ENCODE results near the gene ABLIM2. TPM values are rescaled to one million over a fixed set of nuclear protein-coding genes. Genes with fewer than 3 reads are reported as not detected.

ABLIM2 gene
- total and polyA plus RNA-seq, 2 of the 4 experiments (the other 2 are of a cell fraction) = under 0.01 to 0.10 TPM

GRCh38 chr4:8129136-8129535, 29.5 kb downstream of the ABLIM2 start:
- Histone ChIP-seq H3K14ac (replicated peaks; ENCODE audit: low read depth, low read length) (no peak overlapping the region), H2AK9ac (replicated peaks; ENCODE audit: low read depth, low read length, poor library complexity) (no peak overlapping the region), H2BK20ac (ENCODE audit: low read depth, low read length) (no peak overlapping the region), H3K4ac (ENCODE audit: low read depth, low read length) (no peak overlapping the region), H4K8ac (ENCODE audit: low read depth in 2 of 2, low read length in 2 of 2) (no peak overlapping the region), H3K27me3 (ENCODE audit: control insufficient read depth, insufficient read depth, low read length) (peaks cover 65% of the 10 kb centered on the region), H3K9me3 (ENCODE audit: control insufficient read depth, insufficient read depth, low read length) (no peaks in the 10 kb centered on the region), H3K4me3 (ENCODE audit: insufficient read depth, low read depth, low read length) (no peak overlapping the region), H2AK5ac (ENCODE audit: low read depth, low read length) (no peak overlapping the region), H3K9ac (ENCODE audit: low read depth, low read length) (no peak overlapping the region), H4K91ac (ENCODE audit: insufficient read depth, low read depth, low read length) (no peak overlapping the region), H3K27ac (ENCODE audit: insufficient read depth, low read length) (no peak overlapping the region), H3K4me1 (ENCODE audit: control insufficient read depth, insufficient read depth, low read length) (no peaks in the 10 kb centered on the region), H4K20me1 (ENCODE audit: insufficient read depth, low read length) (no peaks in the 10 kb centered on the region), H3K18ac (ENCODE audit: low read depth, low read length) (no peak overlapping the region), H3K23ac (ENCODE audit: low read depth, low read length) (no peak overlapping the region), H4K5ac (ENCODE audit: low read depth, low read length) (no peak overlapping the region), H2BK15ac (ENCODE audit: low read depth, low read length) (no peak overlapping the region), H2BK5ac (ENCODE audit: low read depth, low read length, poor library complexity, severe bottlenecking) (no peak overlapping the region), H3K36me3 (ENCODE audit: control insufficient read depth, insufficient read depth, low read length) (no peaks in the 10 kb centered on the region), H3K9me1 (ENCODE audit: insufficient read depth, low read length) (no peaks in the 10 kb centered on the region; the same call in 1 of the 2 replicates), H2BK120ac (ENCODE audit: low read depth, low read length) (no peak overlapping the region), H2AFZ (replicated peaks; ENCODE audit: low read length, poor library complexity) (no peak overlapping the region), H3K79me1 (ENCODE audit: low read depth in 1 of 2, low read length in 2 of 2) (no peaks in the 10 kb centered on the region), H3K56ac (ENCODE audit: extremely low read depth, insufficient read depth, low read length) (no peak overlapping the region), H3K4me2 (ENCODE audit: low read depth, low read length) (no peak overlapping the region)
- in situ Hi-C loops (cut with MboI; ENCODE audit: low sequenced_read_pairs) (no loop called here), intact Hi-C loops (cut with micrococcal nuclease) (no loop called here), dilution Hi-C loops (cut with HindIII; ENCODE audit: low sequenced_read_pairs, unreplicated experiment) (no loop called here)
- no CpG with 5 or more reads among the region's 11 CpGs for WGBS, 2 experiments (ENCODE audit: extremely low coverage in 2 of 2, insufficient read length in 1 of 2)
- ChIA-PET POLR2A (ENCODE audit: unreplicated experiment) (no interaction called here), CTCF (no interaction called here)
- DNase-seq (no peak), ATAC-seq (ENCODE audit: low read depth) (no peak)
- TF ChIP-seq USF2 (IDR thresholded peaks at IDR 0.05; ENCODE audit: low read depth, low read length) (no peak), MAFK (IDR thresholded peaks at IDR 0.05; ENCODE audit: low read depth, low read length) (no peak), CEBPB (IDR thresholded peaks at IDR 0.05; ENCODE audit: low read depth, low read length) (no peak), MXI1 (IDR thresholded peaks at IDR 0.05; ENCODE audit: borderline replicate concordance, low read depth, low read length) (no peak), RCOR1 (IDR thresholded peaks at IDR 0.05; ENCODE audit: insufficient replicate concordance, low read length) (no peak), CHD1 (IDR thresholded peaks at IDR 0.05; ENCODE audit: low read depth, low read length) (no peak), SMC3 (IDR thresholded peaks at IDR 0.05; ENCODE audit: low read depth, low read length) (no peak), RAD21 (IDR thresholded peaks at IDR 0.05; ENCODE audit: low read length) (no peak), MAZ (IDR thresholded peaks at IDR 0.05; ENCODE audit: borderline replicate concordance, low read depth, low read length) (no peak), NFE2L2 (IDR thresholded peaks at IDR 0.05; ENCODE audit: low read depth, low read length) (no peak), CTCF (conservative IDR thresholded peaks at IDR 0.05; ENCODE audit: low read depth, low read length) (no peak), BHLHE40 (IDR thresholded peaks at IDR 0.05; ENCODE audit: low read depth, low read length) (no peak), POLR2A (IDR thresholded peaks at IDR 0.05; ENCODE audit: low read depth, low read length) (no peak), FOS (IDR thresholded peaks at IDR 0.05; ENCODE audit: low read depth, low read length) (no peak), RFX5 (IDR thresholded peaks at IDR 0.05; ENCODE audit: low read depth, low read length) (no peak)
- TF ChIP-seq, protein P1, sequence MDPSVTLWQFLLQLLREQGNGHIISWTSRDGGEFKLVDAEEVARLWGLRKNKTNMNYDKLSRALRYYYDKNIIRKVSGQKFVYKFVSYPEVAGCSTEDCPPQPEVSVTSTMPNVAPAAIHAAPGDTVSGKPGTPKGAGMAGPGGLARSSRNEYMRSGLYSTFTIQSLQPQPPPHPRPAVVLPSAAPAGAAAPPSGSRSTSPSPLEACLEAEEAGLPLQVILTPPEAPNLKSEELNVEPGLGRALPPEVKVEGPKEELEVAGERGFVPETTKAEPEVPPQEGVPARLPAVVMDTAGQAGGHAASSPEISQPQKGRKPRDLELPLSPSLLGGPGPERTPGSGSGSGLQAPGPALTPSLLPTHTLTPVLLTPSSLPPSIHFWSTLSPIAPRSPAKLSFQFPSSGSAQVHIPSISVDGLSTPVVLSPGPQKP (IDR thresholded peaks at IDR 0.05; ENCODE audit: borderline replicate concordance, low read depth, low read length) = no peak
- no TSS peak for BruUV-seq (replicated peaks)
